SKM-1 treated with dmso at 0.1 percent for 144 hours (cell line): ENCODE results near the gene BCO2.
"Not testable (repeated sequence)": the region's sequence is repeated elsewhere in the genome, so short reads cannot be mapped to it uniquely, and the experiment has no call there.

Source experiments
- DNase-seq: peaks from one replicate; lab custom pipeline; 2025; ENCODE audit not compliant: unreplicated experiment; lab: John Stamatoyannopoulos, UW

Gene BCO2, protein sequence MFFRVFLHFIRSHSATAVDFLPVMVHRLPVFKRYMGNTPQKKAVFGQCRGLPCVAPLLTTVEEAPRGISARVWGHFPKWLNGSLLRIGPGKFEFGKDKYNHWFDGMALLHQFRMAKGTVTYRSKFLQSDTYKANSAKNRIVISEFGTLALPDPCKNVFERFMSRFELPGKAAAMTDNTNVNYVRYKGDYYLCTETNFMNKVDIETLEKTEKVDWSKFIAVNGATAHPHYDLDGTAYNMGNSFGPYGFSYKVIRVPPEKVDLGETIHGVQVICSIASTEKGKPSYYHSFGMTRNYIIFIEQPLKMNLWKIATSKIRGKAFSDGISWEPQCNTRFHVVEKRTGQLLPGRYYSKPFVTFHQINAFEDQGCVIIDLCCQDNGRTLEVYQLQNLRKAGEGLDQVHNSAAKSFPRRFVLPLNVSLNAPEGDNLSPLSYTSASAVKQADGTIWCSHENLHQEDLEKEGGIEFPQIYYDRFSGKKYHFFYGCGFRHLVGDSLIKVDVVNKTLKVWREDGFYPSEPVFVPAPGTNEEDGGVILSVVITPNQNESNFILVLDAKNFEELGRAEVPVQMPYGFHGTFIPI

GRCh38 chr11:112174789-112175598 is at the start of gene BCO2:
Gene BCO2 (plus strand): TSS chr11:112175512. CDS start chr11:112175602, 90 bp downstream.
- peak; percentile 83 for DNase-seq

DNA sequence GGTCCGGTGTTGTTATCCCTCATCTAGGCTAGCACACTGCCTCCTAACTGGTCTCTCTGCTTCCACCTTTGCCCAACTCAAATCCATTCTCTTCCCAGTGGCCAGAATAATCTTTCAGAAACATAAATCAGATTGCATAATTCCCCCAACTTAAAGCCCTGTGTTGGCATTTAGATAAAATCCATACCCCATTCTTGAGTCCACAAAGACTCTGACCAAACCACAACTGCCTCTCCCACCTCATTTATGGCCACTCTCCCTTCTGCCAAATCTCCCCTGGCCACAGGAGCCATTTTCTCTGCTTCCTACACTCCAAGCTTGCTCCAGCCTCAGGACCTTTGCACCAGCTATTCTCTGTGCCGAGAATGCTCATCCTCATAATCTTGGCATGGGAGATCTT is 48.3 kb upstream of the BCO2 start:
- no peak for DNase-seq

DNA sequence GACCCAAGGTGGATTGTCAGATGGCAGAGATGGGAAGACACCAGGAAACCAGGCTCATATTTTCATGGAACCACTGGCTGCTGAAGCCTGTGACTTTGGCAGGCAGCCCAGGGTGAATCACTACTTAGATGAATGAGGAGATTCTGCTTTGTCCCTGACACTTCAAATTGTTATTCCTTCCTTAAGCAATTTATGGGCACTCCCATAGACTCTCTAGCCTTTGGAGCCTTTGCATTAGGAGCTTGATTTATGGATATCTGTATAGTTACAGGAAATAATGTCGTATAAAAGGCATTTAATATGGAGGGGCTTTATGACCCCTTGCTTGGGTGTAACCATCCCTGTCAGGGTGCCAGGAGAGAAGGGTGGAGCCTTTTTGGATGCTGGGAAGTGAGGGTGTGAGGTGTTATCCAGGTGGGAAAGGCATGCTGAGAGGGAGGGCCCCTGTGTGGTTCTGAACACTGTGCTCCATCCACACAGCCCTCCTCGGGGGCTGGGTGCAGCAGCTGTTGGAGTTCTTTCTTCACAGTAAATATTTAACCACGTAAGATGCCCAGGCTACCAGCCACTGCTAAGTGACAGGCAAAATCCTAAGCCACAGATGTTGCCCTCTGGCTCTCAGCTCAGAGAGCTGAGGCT is 46.7 kb upstream of the BCO2 start:
- no peak for DNase-seq

DNA sequence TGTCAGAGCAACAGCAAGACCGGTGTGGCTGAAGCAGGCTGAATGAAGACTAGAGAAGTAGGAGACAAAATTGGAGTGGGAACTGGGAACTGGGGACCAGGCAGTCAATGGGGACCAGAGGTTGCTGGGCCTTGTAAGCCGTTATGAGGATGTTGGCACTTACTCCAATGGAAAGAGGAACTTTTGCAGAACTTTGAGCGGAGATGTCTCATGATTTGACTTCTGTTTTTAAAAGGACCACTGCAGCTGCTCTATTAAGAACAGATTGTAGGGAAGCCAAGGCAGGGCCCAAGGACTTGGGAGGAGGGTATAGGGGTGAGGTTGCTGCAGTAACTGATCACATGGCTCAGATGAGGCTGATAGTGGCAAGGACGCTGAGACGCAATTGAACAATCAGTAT is 45.7 kb upstream of the BCO2 start:
- DNase-seq = peak; percentile 69

- no peak for DNase-seq
Measured at GRCh38 chr11:112132737-112133136, 42.6 kb upstream of the BCO2 start.

GRCh38 chr11:112134473-112134872 is 40.8 kb upstream of the BCO2 start:
- no peak for DNase-seq

GRCh38 chr11:112143597-112143996 is 31.7 kb upstream of the BCO2 start:
- DNase-seq = no peak

- no peak for DNase-seq
Measured at GRCh38 chr11:112150517-112150916, 24.8 kb upstream of the BCO2 start.

DNA sequence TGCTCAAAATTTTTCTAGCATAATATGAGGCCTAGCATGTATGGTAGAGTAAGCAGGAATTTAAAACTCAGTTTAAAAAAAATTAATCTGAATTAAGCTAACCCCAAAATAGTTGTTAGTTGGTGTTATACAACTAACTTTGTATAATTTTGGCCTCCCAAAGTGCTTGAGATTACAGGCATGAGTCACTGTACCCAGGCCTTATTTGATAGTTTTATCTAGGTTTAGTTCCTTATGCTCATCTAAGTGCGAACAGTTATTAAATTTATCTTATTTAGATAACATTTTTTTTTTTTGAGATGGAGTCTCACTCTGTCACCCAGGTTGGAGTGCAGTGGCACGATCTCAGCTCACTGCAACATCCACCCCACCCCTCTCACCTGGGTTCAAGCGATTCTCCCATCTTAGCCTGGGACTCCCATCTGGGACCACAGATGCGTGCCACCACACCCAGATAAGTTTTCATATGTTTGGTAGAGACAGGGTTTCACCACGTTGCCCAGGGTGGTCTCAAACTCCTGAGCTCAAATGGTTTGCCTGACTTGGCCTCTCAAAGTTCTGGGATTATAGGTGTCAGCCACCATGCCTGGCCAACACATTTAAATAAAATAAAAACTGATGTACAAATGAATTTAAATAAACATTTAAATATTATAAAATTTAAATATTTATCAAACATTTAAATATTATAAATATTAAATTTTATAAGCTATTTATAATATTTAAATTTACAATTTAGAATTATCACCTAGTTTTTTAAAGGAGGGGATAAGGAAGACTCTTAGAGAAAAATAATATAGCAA is 19.0 kb upstream of the BCO2 start:
- DNase-seq = no peak

GRCh38 chr11:112156956-112157766 is 18.2 kb upstream of the BCO2 start:
- DNase-seq = peak; percentile 50

DNA sequence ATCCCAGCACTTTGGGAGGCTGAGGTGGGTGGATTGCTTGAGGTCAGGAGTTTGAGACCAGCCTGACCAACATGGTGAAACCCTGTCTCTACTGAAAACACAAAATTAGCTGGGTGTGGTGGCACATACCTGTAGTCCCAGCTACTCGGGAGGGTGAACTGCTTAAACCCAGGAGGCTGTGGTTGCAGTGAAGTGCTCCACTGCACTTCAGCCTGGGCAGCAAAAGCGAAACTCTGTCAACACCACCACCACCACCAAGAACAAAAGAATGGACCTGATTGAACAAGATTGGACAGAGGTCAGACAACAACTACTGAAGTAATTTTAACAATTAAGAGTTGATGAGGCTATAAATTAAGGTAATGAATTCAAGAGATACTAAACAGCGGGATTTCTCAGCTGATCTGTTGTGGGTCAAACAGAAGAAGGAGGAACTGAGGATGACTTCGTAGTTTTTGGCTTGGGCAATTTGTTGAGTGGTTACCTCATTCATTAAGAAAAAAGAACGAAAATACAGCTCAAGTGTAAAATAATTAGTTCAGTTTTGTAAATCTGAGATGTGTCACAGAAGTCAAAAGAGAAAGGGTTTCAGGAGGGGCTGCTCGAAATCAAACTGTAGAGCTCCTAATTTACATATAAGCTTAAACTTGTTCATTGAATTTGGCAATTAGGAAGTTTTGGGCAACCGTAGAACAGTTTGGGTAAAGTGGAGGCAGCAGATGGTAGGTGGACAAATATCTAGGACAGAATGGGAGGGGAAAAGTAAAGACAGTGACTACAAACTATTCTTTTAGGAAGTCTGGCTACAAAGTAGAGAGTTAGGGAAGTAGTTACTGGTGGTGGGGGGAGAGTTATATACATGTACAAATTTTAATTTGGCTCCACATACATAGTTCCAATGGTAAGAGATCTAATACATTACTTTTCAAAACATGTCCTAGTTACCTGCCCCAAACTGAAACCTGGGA is 15.9 kb upstream of the BCO2 start:
- DNase-seq = peak; percentile 76

DNA sequence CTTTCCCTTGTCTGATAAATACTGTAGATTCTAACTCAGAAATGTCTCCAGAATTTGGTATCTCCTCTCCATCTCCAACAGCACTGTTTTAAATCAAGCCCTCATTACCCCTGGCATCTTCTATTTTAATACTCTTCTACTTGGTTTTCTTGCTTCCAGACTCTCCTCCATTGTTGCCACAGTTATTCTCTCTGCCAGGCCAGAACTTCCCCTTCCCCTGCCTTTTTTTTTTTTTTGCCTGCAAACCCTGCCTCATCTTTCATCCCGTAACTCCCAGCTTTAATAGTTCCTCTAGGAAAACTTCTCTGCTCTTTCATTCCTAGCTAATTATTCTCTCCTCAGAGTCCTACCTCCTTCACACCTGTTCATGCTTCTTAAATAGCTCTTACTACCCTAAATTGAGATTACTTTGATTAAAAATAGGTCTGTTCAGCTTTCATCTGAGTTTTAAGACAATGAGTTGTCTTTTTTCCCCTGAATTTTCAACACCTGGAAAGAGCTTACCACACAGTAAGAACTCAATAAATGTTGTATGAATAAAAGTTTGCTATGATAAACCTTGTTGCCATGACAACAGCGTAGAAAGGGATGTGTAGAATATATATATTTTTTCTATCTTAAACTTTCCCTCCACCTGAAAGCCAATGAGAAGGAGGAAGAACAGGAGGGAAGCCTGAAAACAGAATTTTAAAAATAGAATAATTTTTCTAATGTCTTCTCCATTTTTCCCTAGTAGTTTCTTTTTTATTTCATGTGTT is 15.0 kb upstream of the BCO2 start:
- no peak for DNase-seq

DNA sequence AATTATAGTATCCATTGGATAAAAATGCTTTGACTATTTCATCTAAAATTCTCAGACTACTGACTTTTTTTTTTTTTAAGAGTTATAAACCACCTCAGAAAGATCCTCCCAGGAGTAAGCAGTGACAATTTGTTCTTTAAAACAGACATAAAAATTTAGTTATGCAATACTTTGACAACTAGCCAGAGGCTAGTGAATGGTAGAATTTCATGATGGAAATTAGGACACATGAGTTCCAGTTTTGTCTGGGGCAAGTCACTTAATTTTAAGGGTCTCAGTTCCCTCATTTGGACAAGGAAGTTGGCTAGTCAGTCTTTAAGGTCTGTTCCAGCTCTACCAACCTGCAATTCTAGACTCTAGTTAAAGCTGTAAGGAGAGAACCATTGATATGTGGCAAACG is 14.3 kb upstream of the BCO2 start:
- DNase-seq = peak; percentile 51

DNA sequence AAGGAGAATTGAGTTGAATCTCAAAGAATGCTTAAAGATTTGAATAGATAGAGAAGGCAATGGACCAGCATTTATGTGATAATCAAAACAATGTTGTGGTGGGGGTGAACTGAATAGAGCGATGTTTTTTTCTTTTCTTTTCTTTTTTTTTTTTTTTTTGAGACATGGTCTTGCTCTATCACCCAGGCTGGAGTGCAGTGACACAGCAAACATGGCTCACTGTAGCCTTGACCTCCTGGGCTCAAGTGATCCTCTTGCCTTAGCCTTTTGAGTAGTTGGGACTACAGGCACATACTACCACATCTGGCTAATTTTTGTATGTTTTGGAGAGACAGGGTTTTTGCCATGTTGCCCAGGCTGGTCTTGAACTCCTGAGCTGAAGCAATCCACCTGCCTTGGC is 13.1 kb upstream of the BCO2 start:
- DNase-seq = not testable (repeated sequence)

DNA sequence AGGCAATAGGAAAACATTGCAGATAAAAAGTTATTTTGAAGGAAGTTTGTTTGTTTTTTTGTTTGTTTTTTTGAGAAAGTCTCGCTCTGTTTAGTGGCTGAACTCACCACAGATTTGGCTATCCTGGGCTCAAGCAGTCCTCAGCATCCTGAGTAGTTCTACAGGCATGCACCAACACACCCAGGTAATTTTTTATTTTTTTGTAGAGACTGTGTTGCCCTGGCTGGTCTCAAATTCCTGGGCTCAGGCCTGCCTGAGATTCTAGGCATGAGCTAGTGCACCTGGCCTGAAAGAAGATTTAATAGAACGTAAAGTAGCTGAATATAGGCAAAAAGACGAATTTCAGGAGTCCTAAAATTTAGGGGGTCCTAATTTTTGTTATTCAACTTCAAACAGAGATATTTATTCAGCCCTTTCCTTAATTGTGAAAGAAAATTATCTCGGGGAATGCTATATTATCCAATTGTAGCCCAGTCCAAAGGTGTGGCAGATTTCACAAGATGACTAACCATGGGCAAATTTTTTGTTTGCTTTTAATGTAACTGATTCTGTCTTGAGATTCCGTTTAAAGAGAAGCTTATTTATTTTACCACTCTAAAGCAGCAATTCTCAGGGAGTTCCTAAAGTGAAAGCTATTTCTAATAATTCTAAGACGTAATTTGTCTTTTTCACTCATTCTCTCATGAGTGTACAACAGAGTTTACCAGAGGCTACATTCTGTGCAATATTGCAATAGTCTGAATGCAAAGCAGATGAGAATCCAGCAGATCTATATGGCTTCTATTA is 12.4 kb upstream of the BCO2 start:
- no peak for DNase-seq

DNA sequence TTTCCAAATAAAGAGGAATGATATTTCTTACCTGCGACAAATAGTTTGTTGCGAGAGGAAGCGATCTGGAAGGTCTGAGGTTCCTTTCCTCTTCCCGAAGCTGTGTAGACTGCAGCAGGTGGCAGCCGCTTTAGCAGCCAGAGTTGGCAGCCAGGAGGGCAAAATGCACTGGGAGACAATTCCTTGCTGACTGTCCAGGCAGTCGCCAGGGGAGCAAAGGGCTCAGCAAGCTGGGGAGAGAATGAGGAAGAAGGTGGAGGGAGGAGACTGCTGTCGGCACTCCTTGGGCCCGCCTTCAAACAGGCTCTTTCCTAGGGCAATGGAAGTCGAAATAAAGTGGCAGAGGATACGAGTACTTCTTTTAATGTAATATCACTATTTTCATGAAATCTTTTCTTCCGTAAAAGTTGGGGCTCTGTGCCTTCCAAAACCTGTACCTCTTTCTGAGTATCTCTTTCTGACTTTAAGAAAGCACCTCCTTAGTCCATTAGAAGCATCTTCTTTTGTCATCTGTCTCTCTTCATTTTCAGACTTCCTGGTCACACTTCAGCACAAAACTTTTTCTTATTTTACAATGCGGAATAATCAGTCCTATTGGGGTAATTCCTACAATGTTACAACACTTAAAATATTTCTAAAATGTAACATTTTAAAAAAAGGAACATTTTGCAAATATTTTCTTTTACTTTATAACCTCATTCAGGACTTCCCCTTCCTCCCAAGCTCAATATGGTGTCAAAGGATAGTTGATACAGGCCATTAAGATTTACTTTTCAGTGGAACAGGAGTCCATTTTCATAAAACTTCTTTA is 11.2 kb upstream of the BCO2 start, which contains the start of gene IL18:
Gene IL18 (minus strand): TSS at position 220 of the 811 bp plus-strand sequence. CDS start 9,041 bp downstream, outside the sequence.
- DNase-seq = peak; percentile 49
